ENCODE results near the gene WIPF3.

- TF ChIP-seq GATA3 (IDR thresholded peaks at IDR 0.05; ENCODE audit: low read depth, low read length) (no peak), GATA2 (IDR thresholded peaks at IDR 0.05; ENCODE audit: low read depth, low read length) (no peak)
Observed at GRCh38 chr7:29826904-29827303, 20.6 kb downstream of the WIPF3 start.
